HG02610 (cell line): ENCODE data around the gene OSBPL5.

Experiments used
- ATAC-seq: cut with Tn5 transposase; IDR thresholded peaks from one replicate; pipeline ENCODE4 v1.9.1; 2021; ENCODE audit warnings: mild to moderate bottlenecking, moderate library complexity; ENCODE audit not compliant: unreplicated experiment

The OSBPL5 gene

GRCh38 chr11:3041699-3042441 is 123.2 kb downstream of the OSBPL5 start:
- no peak for ATAC-seq

GRCh38 chr11:3040881-3041280 is 124.2 kb downstream of the OSBPL5 start:
- ATAC-seq = no peak

GRCh38 chr11:3037945-3038271 is 127.2 kb downstream of the OSBPL5 start:
- no peak for ATAC-seq
